T-helper 2 cell treated with Interferon-gamma antibody and Interleukin-4, amounts not matched to agents 100 ng/mL and 5 ng/mL, for 36 hours (primary cell): Measurements from ENCODE around the gene NAP1L4. TPM values are rescaled to one million over a fixed set of nuclear protein-coding genes. Genes with fewer than 3 reads are reported as not detected.

Experiments used
- intact Hi-C: fragments of 100-400 bp; cut with micrococcal nuclease; formaldehyde crosslinking; loops from one replicate; pipeline ENCODE4 v1.15.1; 2023
- total RNA-seq: library from RNA; stranded (reverse); gene quantifications from 2 replicates; pipeline ENCODE4 v1.2.3, GENCODE V29; 2022

Gene NAP1L4
- total RNA-seq, result 311 and 314 TPM in 2 replicates

DNA sequence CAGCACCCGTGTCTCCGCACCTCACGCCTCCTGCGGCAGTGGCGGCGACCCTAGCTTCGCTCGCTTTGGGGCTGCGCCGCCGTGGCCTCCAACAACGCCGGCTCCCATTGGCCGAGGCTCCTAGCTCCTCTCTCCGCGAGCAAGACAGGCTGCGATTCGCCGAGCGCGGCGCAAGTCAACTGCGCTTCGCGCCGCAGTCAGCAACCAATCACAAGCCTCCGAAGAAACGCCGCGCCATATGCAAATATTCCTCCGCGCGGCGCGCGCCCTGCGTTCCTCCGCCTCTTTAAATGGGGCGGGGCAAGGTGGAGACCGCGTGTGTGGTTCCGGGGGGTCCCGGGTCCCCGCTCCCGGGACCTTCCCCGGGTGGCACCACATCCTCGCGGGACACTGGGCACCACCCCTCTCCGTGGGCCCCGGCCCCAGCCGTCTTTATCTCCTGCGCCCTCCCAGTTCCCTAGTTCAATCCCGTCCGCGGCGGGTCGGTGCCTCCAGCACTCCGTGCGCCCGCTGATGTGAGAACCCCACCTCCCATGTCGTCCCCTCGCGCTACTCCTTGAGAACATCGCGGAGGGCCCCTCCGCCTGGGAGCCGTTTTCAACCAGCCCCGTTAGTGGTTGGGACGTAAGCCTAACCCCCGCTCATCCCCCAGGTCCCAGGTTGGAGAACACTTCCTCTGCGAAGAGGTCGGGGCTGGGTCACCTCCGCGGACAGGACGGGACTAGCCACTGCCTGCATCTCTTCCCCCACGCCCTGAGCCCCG, at the start of gene NAP1L4:
NAP1L4 (minus strand) TSS at position 96 of the 763 bp plus-strand sequence. CDS start 13,109 bp downstream, outside the sequence.
- intact Hi-C loops, result loop anchor here (1.0 to 10.0 kb wide), 6 partner anchors 18 to 1102 kb away; partner anchors contain the start of genes CARS1 and RRM1

- intact Hi-C loops, result no loop called here
Measured at GRCh38 chr11:3040881-3041280, 48.8 kb upstream of the NAP1L4 start.

DNA sequence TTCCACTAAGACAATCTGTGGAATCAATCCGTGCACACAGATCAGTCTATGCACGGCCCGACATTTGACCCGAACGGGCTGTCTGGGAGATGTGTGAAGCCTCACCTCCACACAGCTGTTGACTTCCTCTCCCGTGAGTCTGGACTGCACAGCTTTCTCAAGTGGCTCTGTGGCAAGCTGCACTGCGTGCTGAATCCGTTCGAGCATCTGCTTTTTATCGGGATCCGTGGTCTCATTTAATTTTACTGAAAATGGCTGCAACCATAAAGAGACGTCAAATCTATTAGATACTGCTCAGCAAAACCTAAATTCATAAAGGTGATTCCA, 45.8 kb upstream of the NAP1L4 start:
- intact Hi-C loops, result loop anchor here (1.0 kb wide), 1 partner anchor 53 kb away; no protein-coding TSS in a partner anchor

DNA sequence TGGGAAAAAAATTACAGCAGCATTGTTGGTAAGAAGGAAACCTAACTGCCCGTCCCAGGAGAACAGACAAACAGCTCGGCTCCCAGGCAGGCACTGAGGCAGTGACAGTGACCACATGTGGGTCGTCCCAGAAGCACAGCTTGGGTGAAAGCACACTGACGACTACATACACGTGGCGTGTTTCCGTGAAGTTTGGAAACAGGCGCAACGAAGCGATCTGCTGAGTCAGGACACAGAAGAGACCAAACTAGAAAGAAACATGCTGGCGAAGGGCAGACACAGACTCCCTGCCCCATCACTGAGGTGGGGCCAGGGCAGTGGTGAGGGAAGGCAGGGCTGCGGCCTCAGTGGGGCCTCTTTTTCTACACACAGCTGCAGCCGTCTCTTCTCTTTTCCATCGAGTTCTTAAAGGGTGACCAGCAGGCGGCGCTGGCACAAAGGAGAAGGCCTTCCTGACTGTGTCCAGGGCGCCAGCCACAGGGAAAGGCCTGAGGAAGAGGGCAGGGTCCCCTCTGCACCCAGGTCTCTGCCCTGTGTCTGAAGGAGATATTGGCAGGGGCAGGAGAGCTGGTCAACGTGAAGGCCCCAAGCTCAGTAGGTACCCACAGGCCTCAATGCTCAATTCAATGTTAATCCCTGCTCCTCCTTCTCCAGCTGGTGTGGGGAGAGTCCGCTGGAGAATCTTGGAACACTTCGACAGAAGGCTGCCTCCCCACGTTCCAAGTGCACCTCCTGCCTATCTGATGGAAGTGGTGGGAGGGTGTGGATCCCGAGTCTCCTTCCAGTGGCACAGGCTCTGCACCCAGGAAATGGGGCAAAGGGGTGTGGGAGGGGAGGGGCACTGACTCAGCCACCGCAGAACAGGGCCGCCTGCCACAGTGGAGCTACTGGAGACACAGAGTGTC, 45.2 kb upstream of the NAP1L4 start:
- intact Hi-C loops, result loop anchor here (1.0 kb wide), 1 partner anchor 54 kb away; no protein-coding TSS in a partner anchor

DNA sequence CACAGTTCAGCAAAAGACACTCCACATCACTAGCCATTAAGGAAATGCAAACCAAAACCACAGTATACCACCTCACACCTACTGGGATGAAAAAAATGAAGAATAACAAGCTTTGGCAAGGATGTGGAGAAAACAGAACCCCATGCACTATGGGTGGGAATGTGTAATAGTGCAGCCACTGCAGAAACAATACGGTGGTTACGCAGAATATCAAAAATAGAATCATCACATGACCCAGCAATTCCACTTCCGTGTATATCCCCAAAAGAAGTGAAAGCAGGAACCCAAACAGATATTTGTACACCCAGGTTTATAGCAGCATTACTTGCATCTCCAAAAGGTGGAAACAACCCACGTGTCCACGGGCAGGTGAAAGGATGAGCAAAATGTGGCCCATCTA, 44.3 kb upstream of the NAP1L4 start:
- intact Hi-C loops, result no loop called here

GRCh38 chr11:3035333-3035732, 43.2 kb upstream of the NAP1L4 start:
- intact Hi-C loops, result no loop called here

GRCh38 chr11:3030289-3031070, 38.4 kb upstream of the NAP1L4 start:
- intact Hi-C loops, result no loop called here

- intact Hi-C loops, result no loop called here
Measured at GRCh38 chr11:3028813-3029212, 36.7 kb upstream of the NAP1L4 start.

DNA sequence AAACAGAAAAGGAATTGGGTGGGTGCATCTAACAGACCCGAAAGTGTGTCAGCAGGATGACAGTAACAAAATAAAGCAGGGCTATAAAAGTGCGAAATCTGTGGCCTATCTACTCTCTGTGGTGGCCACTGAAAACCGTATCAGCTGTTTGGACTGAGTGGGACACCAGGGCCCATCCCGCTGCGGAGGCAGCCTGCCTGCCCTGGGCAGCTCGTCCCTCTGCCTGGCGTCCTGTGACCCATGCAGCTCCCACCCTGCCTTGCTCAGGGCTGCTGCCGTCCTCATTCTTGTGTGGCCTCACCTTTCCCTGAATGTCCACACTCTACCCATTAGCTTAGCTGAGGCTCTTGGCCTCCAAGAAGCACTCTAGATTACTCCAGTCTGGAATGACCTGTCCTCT, 34.7 kb upstream of the NAP1L4 start:
- intact Hi-C loops, result no loop called here

DNA sequence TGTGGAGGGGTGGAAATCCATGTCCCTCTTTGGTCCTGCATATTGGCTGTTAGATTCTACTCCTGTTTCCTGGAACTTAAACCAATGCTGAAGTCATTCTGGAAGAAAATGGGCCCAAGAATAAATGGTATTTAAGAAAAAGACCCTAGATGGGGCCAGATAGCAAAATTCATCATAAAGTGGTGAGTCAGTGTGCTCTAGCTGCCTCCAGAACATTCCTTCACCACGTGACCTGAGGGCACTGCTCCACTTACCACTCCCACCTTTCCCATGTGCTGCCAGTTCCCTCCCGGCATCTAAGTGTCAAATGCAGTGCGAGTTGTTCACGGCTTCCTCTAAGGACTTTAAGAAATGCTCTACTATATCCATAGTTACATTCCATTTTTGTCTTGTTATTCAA, 30.9 kb upstream of the NAP1L4 start:
- intact Hi-C loops, result no loop called here

- intact Hi-C loops, result no loop called here
Measured at GRCh38 chr11:3022300-3022967, 30.3 kb upstream of the NAP1L4 start.

DNA sequence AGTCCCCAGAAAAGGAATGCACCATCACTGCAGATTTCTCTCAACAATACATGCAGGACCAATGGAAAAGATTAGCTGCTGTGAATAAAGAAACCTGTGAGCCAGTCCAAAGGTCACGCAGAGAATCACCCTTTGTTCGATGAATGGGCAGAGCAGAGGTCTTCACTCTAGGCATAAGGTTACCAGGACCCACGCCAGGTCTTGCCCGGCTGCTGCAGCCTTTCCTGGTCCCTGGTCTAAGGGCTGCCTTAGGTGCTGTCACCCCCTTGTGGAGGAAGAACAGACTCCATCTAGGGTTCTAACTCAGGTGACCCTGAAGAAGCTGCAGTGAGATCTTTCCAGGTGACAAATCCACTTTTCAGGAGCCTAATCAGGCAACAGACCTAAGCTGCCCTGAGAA, 29.0 kb upstream of the NAP1L4 start:
- intact Hi-C loops, result loop anchor here (2.0 kb wide), 1 partner anchor 46 kb away; no protein-coding TSS in a partner anchor

DNA sequence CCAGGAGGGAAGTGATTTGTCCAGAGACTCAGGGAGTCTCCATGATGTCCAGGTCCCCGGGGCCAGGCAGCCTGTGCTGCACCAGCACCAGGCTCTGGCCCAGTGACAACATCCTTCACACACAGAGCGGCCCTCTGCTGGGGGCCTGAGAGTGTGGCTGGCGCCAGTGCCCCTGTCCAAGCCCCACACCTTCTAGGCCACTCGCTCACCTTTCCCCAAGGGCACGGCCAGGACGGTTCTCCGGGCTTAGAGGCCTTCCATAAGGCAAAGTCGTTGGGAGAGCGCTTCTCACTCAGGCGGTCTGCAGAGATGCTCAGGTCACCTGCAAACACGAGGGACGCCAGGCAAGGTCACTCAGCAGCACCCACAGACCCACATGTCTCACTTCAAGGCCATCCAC, 27.9 kb upstream of the NAP1L4 start:
- intact Hi-C loops, result loop anchor here (2.0 kb wide), 1 partner anchor 45 kb away; no protein-coding TSS in a partner anchor

GRCh38 chr11:3018596-3018995, 26.5 kb upstream of the NAP1L4 start:
- intact Hi-C loops, result no loop called here

DNA sequence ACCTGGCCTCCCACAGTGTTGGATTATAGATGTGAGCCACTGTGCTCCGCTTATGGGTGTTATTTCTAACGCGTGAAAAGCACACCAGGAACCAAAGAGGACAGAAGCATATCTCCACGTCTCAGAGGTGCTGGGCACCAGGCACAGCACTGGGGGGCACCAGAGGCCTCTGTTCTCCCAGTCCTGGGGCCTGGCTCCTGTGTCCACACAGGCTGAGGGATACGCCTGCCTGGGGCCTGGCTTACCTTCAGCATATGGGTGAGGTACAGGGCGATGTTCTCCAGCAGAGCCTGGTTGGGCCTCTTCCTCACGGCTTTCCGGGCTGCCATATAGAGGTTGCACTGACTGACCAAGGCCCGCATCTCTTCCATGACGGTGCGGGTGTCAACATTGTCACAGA, 24.7 kb upstream of the NAP1L4 start:
- intact Hi-C loops, result no loop called here

GRCh38 chr11:3015796-3016195, 23.7 kb upstream of the NAP1L4 start:
- intact Hi-C loops, result no loop called here

GRCh38 chr11:3014943-3015342, 22.8 kb upstream of the NAP1L4 start:
- intact Hi-C loops, result loop anchor here (1.0 kb wide), 1 partner anchor 23 kb away; the partner anchor contains the start of gene NAP1L4

DNA sequence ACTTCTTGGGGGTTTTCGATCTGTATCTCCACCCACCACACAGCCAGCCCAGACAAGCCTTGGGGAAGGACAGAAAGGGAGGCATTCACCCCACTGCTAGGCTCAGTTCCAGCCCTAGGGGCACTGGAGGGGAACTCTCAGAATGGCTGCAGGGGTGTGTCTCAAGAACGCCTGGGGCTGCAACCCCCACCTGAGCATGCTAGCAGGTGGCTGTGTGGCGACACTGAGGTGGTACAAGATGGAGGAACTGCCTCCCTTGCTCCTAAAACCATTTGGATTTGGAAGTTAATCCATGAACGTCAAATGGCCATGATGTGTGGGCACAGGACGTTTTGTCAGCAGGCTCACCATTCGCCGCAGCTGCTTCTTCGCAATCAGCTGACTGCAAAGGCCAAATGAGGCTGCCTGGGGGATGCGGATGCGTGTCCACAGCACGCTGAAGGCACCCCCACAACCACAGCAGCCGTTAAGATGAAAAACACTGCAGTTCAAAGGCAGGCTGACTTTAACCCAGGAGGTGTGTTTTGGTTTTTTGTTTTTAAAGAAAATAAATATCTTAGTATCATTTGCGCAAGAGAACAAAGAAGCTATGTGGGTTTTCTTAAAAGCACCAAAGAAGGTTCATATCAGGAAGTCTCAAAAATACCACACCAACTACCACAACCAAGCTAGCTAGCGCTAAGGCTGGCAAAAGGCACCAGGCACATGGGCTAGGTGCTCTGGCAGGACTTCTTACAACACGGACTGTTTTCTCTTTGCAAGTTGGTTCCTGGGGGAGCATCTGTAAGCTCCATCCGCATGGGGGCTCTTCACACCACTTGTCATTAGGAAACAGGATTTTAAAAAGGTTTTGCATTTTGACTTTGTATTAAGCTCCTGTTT, 22.2 kb upstream of the NAP1L4 start:
- intact Hi-C loops, result loop anchor here (1.0 kb wide), 1 partner anchor 22 kb away; the partner anchor contains the start of gene NAP1L4
